Nucleus accumbens (tissue), 56 donors: Measurements from ENCODE around the gene DNASE2.

Source experiments
- DNase-seq, 56 donors: peaks; one replicate each; lab custom pipeline; 2025; lab: John Stamatoyannopoulos, UW

The DNASE2 gene

GRCh38 chr19:12886969-12887747 lies 5.9 kb upstream of the DNASE2 start, which contains the start of gene KLF1:
KLF1 (minus strand) TSS chr19:12887201; CDS start chr19:12887140, 61 bp downstream.
- DNase-seq = no peak

GRCh38 chr19:12886651-12886968 lies 5.4 kb upstream of the DNASE2 start:
- no peak for DNase-seq

GRCh38 chr19:12885749-12886650 lies 4.8 kb upstream of the DNASE2 start:
- no peak for DNase-seq

GRCh38 chr19:12884926-12885748 lies 3.9 kb upstream of the DNASE2 start:
- DNase-seq = peak in 39 of 56 donors; percentile 7 to 78 (median 36)

- DNase-seq = no peak
Observed at GRCh38 chr19:12884627-12884925, 3.3 kb upstream of the DNASE2 start.

- DNase-seq = no peak
Observed at GRCh38 chr19:12884202-12884601, 3.0 kb upstream of the DNASE2 start.

GRCh38 chr19:12882589-12882988 lies 1.3 kb upstream of the DNASE2 start:
- DNase-seq = no peak

GRCh38 chr19:12880551-12881171 lies 588 bp downstream of the DNASE2 start:
- peak in 13 of 56 donors; percentile 6 to 39 (median 30) for DNase-seq

- DNase-seq = no peak
Observed at GRCh38 chr19:12875086-12875485, 6.2 kb downstream of the DNASE2 start.

- no peak for DNase-seq
Observed at GRCh38 chr19:12873891-12874745, 7.1 kb downstream of the DNASE2 start.

GRCh38 chr19:12872941-12873890 lies 8.0 kb downstream of the DNASE2 start:
- DNase-seq = peak in 16 of 56 donors; percentile 2 to 76 (median 18)

- no peak for DNase-seq
Observed at GRCh38 chr19:12872255-12872654, 9.0 kb downstream of the DNASE2 start.

- no peak for DNase-seq
Observed at GRCh38 chr19:12871681-12872080, 9.6 kb downstream of the DNASE2 start.

- DNase-seq = peak in 1 of 56 donors; percentile 9
Observed at GRCh38 chr19:12868540-12869112, 12.6 kb downstream of the DNASE2 start.

- DNase-seq = peak in 10 of 56 donors; percentile 2 to 45 (median 12)
Observed at GRCh38 chr19:12867120-12868099, 13.8 kb downstream of the DNASE2 start.

GRCh38 chr19:12866416-12867119 lies 14.7 kb downstream of the DNASE2 start:
- no peak for DNase-seq
